Mesenteric fat pad (tissue), 1 donor: ENCODE measurements around the gene TMEM74B. TPM values are rescaled to one million over a fixed set of nuclear protein-coding genes. Genes with fewer than 3 reads are reported as not detected.
"Not testable (repeated sequence)": the region's sequence is repeated elsewhere in the genome, so short reads cannot be mapped to it uniquely, and the experiment has no call there.

ENCODE experiments used
- DNase-seq: peaks from one replicate; pipeline ENCODE4 v3.0.0-alpha.2; 2020; ENCODE audit warnings: low spot score
- long read RNA-seq: library from polyadenylated mRNA; unstranded; transcript quantifications from one replicate; pipeline ENCODE4 v2.0.0, GENCODE V29; 2020
- total RNA-seq: library from RNA; stranded (reverse); fragmentation: NEBNext Ultra II Directional; extraction: Animal tissue kit (Norgen Biotek cat#: 25700); gene quantifications from one replicate; pipeline ENCODE4 v1.2.1, GENCODE V29; 2021
- donor health status: DM: yes; HTN: yes; CAD: no.

Gene TMEM74B
- 0.42 TPM for total RNA-seq
- long read RNA-seq: 0 reads

GRCh38 chr20:1184638-1185315, at the start of gene TMEM74B:
TSS of gene TMEM74B (minus strand) at chr20:1184981. CDS start at chr20:1183801, 1,180 bp downstream.
- DNase-seq: no peak

GRCh38 chr20:1232286-1233111, 47.7 kb upstream of the TMEM74B start:
- no peak for DNase-seq

GRCh38 chr20:1229541-1229940, 44.8 kb upstream of the TMEM74B start:
- DNase-seq: no peak

GRCh38 chr20:1225783-1226654, 41.2 kb upstream of the TMEM74B start, which contains the start of gene RAD21L1:
TSS of gene RAD21L1 (plus strand) at chr20:1226044. CDS start at chr20:1228454, 2,410 bp downstream.
- peak; percentile 94 for DNase-seq

- DNase-seq: no peak
These were observed 40.5 kb upstream of the TMEM74B start for GRCh38 chr20:1225263-1225782.

GRCh38 chr20:1224205-1224890, 39.6 kb upstream of the TMEM74B start:
- no peak for DNase-seq

- not testable (repeated sequence) for DNase-seq
These were observed 38.0 kb upstream of the TMEM74B start for GRCh38 chr20:1222750-1223149.

- not testable (repeated sequence) for DNase-seq
These were observed 32.0 kb upstream of the TMEM74B start for GRCh38 chr20:1216527-1217427.

GRCh38 chr20:1215386-1216170, 30.8 kb upstream of the TMEM74B start:
- DNase-seq: no peak

GRCh38 chr20:1214838-1215261, 30.1 kb upstream of the TMEM74B start:
- DNase-seq: no peak

- DNase-seq: no peak
These were observed 28.0 kb upstream of the TMEM74B start for GRCh38 chr20:1212607-1213396.

GRCh38 chr20:1212023-1212422, 27.2 kb upstream of the TMEM74B start:
- DNase-seq: no peak

- no peak for DNase-seq
These were observed 25.7 kb upstream of the TMEM74B start for GRCh38 chr20:1210501-1210900.

- DNase-seq: no peak
These were observed 24.9 kb upstream of the TMEM74B start for GRCh38 chr20:1209447-1210387.

- DNase-seq: no peak
These were observed 22.6 kb upstream of the TMEM74B start for GRCh38 chr20:1207293-1207878.
